ENCODE results near the gene COX7A2. TPM values are rescaled to one million over a fixed set of nuclear protein-coding genes. Genes with fewer than 3 reads are reported as not detected.

COX7A2 gene
- polyA plus RNA-seq, 1 experiment, result 133 TPM

DNA sequence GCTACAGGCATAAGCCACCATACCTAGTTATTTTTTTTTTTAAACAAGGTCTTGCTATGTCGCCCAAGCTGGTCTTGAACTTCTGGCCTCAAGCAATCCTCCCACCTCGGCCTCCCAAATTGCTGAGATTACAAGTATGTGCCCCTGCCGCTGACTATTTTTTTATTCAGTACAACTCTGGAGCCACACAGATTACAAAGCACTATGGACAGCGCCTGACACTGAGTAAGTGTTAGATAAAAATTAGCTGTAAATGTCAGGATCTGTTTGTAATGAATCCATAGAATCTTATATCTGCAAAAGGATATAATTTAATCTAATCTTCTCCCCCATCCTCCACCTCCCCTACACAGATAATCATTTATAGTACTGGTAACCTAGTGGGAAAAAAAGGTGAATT is 22.5 kb downstream of the COX7A2 start:
- TF ChIP-seq CTCF (IDR thresholded peaks at IDR 0.05; ENCODE audit: insufficient read depth, low read depth, low read length), result no peak
- POLR2A ChIA-PET, result no interaction called here
- CTCF ChIA-PET, result interaction anchor here (0.8 to 2.8 kb wide), 2 partner anchors 8 to 11 kb away, joined by 4 to 34 read pairs; no protein-coding TSS in a partner anchor

GRCh38 chr6:75220357-75220756 is 23.2 kb downstream of the COX7A2 start:
- no peaks in the 10 kb centered on the region for H3K36me3 ChIP-seq (ENCODE audit: control insufficient read depth, insufficient read depth, low read length)
- ChIA-PET POLR2A (interaction anchor here (0.7 kb wide), 1 partner anchor 1996 kb away, joined by 4 read pairs; no protein-coding TSS in a partner anchor), CTCF (interaction anchor here (0.8 to 2.8 kb wide), 4 partner anchors 9 to 1487 kb away, joined by 3 to 34 read pairs (median 4); no protein-coding TSS in a partner anchor)
- H3K27me3 ChIP-seq (ENCODE audit: control insufficient read depth, insufficient read depth, low read length), result no peaks in the 10 kb centered on the region
- H3K4me3 ChIP-seq (ENCODE audit: low read depth, low read length), result no peak overlapping the region
- TF ChIP-seq CTCF (IDR thresholded peaks at IDR 0.05; ENCODE audit: insufficient read depth, low read depth, low read length), result no peak
- no peak for DNase-seq (ENCODE audit: low read depth)

More for the DNA sequence above, 22.5 kb downstream of the COX7A2 start:
- Histone ChIP-seq H3K27me3 (ENCODE audit: control insufficient read depth, insufficient read depth, low read length) (no peaks in the 10 kb centered on the region), H3K4me3 (ENCODE audit: low read depth, low read length) (no peak overlapping the region), H3K36me3 (ENCODE audit: control insufficient read depth, insufficient read depth, low read length) (no peaks in the 10 kb centered on the region)
- DNase-seq (ENCODE audit: low read depth), result no peak

GRCh38 chr6:75219263-75219662 is 24.3 kb downstream of the COX7A2 start:
- Histone ChIP-seq H3K36me3 (ENCODE audit: control insufficient read depth, insufficient read depth, low read length) (no peaks in the 10 kb centered on the region), H3K4me3 (ENCODE audit: low read depth, low read length) (no peak overlapping the region), H3K27me3 (ENCODE audit: control insufficient read depth, insufficient read depth, low read length) (no peaks in the 10 kb centered on the region)
- TF ChIP-seq CTCF (IDR thresholded peaks at IDR 0.05; ENCODE audit: insufficient read depth, low read depth, low read length), result no peak
- ChIA-PET POLR2A (no interaction called here), CTCF (interaction anchor here (2.8 kb wide), 1 partner anchor 9 kb away, joined by 34 read pairs; no protein-coding TSS in a partner anchor)
- no peak for DNase-seq (ENCODE audit: low read depth)

DNA sequence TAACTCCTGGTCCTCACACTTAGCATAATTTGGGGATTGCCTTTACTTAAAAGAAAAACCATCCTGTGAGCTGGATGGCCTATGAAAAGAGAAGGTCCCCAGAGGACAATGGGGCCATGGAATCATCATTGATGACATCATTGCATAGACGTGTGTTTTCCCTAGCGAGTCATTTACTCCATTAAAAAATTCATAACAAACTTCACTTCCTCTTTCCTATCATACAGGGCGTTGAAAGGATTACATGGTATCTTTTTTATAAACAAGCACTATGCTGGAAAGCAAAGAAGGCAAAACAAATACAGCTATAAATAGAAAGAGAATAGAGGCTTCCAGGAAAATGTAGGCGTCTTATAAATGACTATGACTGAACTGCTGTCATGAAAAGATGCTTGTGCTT is 26.4 kb downstream of the COX7A2 start:
- no peak for TF ChIP-seq CTCF (IDR thresholded peaks at IDR 0.05; ENCODE audit: insufficient read depth, low read depth, low read length)
- DNase-seq (ENCODE audit: low read depth), result no peak
- ChIA-PET CTCF (interaction anchor here (1.0 to 1.6 kb wide), 4 partner anchors 8 to 1478 kb away, joined by 3 to 7 read pairs (median 4); no protein-coding TSS in a partner anchor), POLR2A (no interaction called here)
- no peaks in the 10 kb centered on the region for H3K27me3 ChIP-seq (ENCODE audit: control insufficient read depth, insufficient read depth, low read length)
- no peak overlapping the region for H3K4me3 ChIP-seq (ENCODE audit: low read depth, low read length)
- H3K36me3 ChIP-seq (ENCODE audit: control insufficient read depth, insufficient read depth, low read length), result no peaks in the 10 kb centered on the region

GRCh38 chr6:75215291-75215690 is 28.3 kb downstream of the COX7A2 start:
- ChIA-PET POLR2A (no interaction called here), CTCF (interaction anchor here (0.7 kb wide), 1 partner anchor 1448 kb away, joined by 3 read pairs; no protein-coding TSS in a partner anchor)
- no peaks in the 10 kb centered on the region for H3K27me3 ChIP-seq (ENCODE audit: control insufficient read depth, insufficient read depth, low read length)
- H3K36me3 ChIP-seq (ENCODE audit: control insufficient read depth, insufficient read depth, low read length), result no peaks in the 10 kb centered on the region
- no peak for TF ChIP-seq CTCF (IDR thresholded peaks at IDR 0.05; ENCODE audit: insufficient read depth, low read depth, low read length)
- no peak overlapping the region for H3K4me3 ChIP-seq (ENCODE audit: low read depth, low read length)
- no peak for DNase-seq (ENCODE audit: low read depth)
